ENCODE data around the gene GNAS.
A peak's percentile ranks its signal among the peaks of the same experiment; 100 is the strongest.
"Not testable (repeated sequence)": the region's sequence is repeated elsewhere in the genome, so short reads cannot be mapped to it uniquely, and the experiment has no call there.

GNAS gene

GRCh38 chr20:58828804-58829203 is 23.7 kb upstream of the GNAS start:
- DNase-seq: not testable (repeated sequence)

GRCh38 chr20:58829531-58829941 is 23.0 kb upstream of the GNAS start:
- DNase-seq: no peak

- DNase-seq: no peak
Measured at GRCh38 chr20:58832457-58832856, 20.1 kb upstream of the GNAS start.

- no peak for DNase-seq
Measured at GRCh38 chr20:58833921-58834320, 18.6 kb upstream of the GNAS start.

- DNase-seq: no peak
Measured at GRCh38 chr20:58835231-58835630, 17.3 kb upstream of the GNAS start.

- no peak for DNase-seq
Measured at GRCh38 chr20:58836616-58837204, 15.8 kb upstream of the GNAS start.

- DNase-seq: no peak
Measured at GRCh38 chr20:58837717-58838116, 14.8 kb upstream of the GNAS start.

- DNase-seq: no peak
Measured at GRCh38 chr20:58838174-58838573, 14.3 kb upstream of the GNAS start.

GRCh38 chr20:58839474-58839874 is 13.0 kb upstream of the GNAS start:
- DNase-seq: peak; percentile 18

GRCh38 chr20:58839991-58840747 is 12.3 kb upstream of the GNAS start:
- no peak for DNase-seq

GRCh38 chr20:58840816-58841538 is 11.5 kb upstream of the GNAS start:
- no peak for DNase-seq

GRCh38 chr20:58841539-58842264 is 10.8 kb upstream of the GNAS start:
- no peak for DNase-seq

- DNase-seq: no peak
Measured at GRCh38 chr20:58842276-58842675, 10.2 kb upstream of the GNAS start.

GRCh38 chr20:58843128-58843556 is 9.4 kb upstream of the GNAS start:
- DNase-seq: no peak

- DNase-seq: no peak
Measured at GRCh38 chr20:58845706-58846105, 6.8 kb upstream of the GNAS start.

GRCh38 chr20:58847463-58847862 is 5.1 kb upstream of the GNAS start:
- no peak for DNase-seq

GRCh38 chr20:58850693-58851174 is 1.8 kb upstream of the GNAS start, which contains the start of gene GNAS-AS1:
TSS of gene GNAS-AS1 (minus strand) at chr20:58850902.
- no peak for DNase-seq

- no peak for DNase-seq
Measured at GRCh38 chr20:58851221-58851968, 1.1 kb upstream of the GNAS start.

- no peak for DNase-seq
Measured at GRCh38 chr20:58851969-58852458, 502 bp upstream of the GNAS start.

- DNase-seq: no peak
Measured at GRCh38 chr20:58853466-58853865, 950 bp downstream of the GNAS start.

GRCh38 chr20:58853976-58854637 is 1.6 kb downstream of the GNAS start:
- no peak for DNase-seq
